Measurements from ENCODE around the gene KRTAP23-1. TPM values are rescaled to one million over a fixed set of nuclear protein-coding genes. Genes with fewer than 3 reads are reported as not detected.

Gene KRTAP23-1
- total and polyA plus RNA-seq, 7 donors = not detected

DNA sequence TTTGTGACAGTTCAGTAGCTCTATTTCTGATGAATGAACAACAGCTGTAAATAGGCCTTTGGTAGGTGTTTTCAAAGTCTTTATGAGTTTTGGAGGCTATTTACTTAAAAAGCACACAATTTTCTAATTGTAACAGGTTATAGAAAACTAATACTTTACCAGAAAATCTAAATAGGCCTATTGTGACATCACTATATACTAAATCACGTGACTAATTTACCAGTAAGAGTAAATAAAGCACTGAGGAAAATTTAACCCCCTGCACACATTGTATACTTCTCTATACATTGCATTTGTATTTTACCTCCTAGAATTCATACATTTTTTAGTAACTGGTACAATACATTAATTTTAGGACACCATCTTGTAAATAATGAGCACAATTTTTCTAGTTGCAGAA lies 43.3 kb downstream of the KRTAP23-1 start:
- DNase-seq (no peak), ATAC-seq (no peak)
- TF ChIP-seq, protein P1, sequence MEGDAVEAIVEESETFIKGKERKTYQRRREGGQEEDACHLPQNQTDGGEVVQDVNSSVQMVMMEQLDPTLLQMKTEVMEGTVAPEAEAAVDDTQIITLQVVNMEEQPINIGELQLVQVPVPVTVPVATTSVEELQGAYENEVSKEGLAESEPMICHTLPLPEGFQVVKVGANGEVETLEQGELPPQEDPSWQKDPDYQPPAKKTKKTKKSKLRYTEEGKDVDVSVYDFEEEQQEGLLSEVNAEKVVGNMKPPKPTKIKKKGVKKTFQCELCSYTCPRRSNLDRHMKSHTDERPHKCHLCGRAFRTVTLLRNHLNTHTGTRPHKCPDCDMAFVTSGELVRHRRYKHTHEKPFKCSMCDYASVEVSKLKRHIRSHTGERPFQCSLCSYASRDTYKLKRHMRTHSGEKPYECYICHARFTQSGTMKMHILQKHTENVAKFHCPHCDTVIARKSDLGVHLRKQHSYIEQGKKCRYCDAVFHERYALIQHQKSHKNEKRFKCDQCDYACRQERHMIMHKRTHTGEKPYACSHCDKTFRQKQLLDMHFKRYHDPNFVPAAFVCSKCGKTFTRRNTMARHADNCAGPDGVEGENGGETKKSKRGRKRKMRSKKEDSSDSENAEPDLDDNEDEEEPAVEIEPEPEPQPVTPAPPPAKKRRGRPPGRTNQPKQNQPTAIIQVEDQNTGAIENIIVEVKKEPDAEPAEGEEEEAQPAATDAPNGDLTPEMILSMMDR (IDR thresholded peaks at IDR 0.05) = no peak
- WGBS, 3 donors = 28 to 38% (median 37%) methylated on average over 1 of the region's 1 CpG
- Histone ChIP-seq H3K36me3 (ENCODE audit: insufficient read depth in 1 of 2, low read depth in 1 of 2) (no peaks in the 10 kb centered on the region), H3K27me3 (ENCODE audit: insufficient read depth in 3 of 3, low read length in 2 of 3) (no peaks in the 10 kb centered on the region), H3K9me3 (peaks cover 9% of the 10 kb centered on the region), H3K4me3 (no peak overlapping the region), H3K4me1 (no peaks in the 10 kb centered on the region), H3K27ac (no peak overlapping the region)
- intact Hi-C loops (cut with DNase I) = no loop called here

Other genes starting within 250 kb of the KRTAP23-1 start
- not detected for gene CLDN17, start 181.8 kb downstream of the KRTAP23-1 start, total RNA-seq
- not detected for gene CLDN17, start 181.8 kb downstream of the KRTAP23-1 start, polyA plus RNA-seq
- not detected for gene CLDN8, start 132.5 kb downstream of the KRTAP23-1 start, total RNA-seq
- not detected for gene CLDN8, start 132.5 kb downstream of the KRTAP23-1 start, polyA plus RNA-seq
- not detected for gene KRTAP24-1, start 65.7 kb downstream of the KRTAP23-1 start, total RNA-seq
- gene KRTAP24-1, start 65.7 kb downstream of the KRTAP23-1 start, polyA plus RNA-seq = not detected
- not detected for gene KRTAP25-1, start 59.1 kb downstream of the KRTAP23-1 start, total RNA-seq
- gene KRTAP25-1, start 59.1 kb downstream of the KRTAP23-1 start, polyA plus RNA-seq = not detected
- gene KRTAP26-1, start 28.3 kb downstream of the KRTAP23-1 start, total RNA-seq = not detected
- gene KRTAP26-1, start 28.3 kb downstream of the KRTAP23-1 start, polyA plus RNA-seq = not detected
- gene KRTAP27-1, start 10.9 kb downstream of the KRTAP23-1 start, total RNA-seq = not detected
- not detected for gene KRTAP27-1, start 10.9 kb downstream of the KRTAP23-1 start, polyA plus RNA-seq
- gene KRTAP13-2, start 23.7 kb upstream of the KRTAP23-1 start, total RNA-seq = not detected
- gene KRTAP13-2, start 23.7 kb upstream of the KRTAP23-1 start, polyA plus RNA-seq = not detected
- not detected for gene KRTAP13-1, start 47.4 kb upstream of the KRTAP23-1 start, total RNA-seq
- gene KRTAP13-1, start 47.4 kb upstream of the KRTAP23-1 start, polyA plus RNA-seq = not detected
- gene KRTAP13-3, start 77.3 kb upstream of the KRTAP23-1 start, total RNA-seq = not detected
- gene KRTAP13-3, start 77.3 kb upstream of the KRTAP23-1 start, polyA plus RNA-seq = not detected
- not detected for gene KRTAP13-4, start 81.6 kb upstream of the KRTAP23-1 start, total RNA-seq
- gene KRTAP13-4, start 81.6 kb upstream of the KRTAP23-1 start, polyA plus RNA-seq = not detected
- gene KRTAP15-1, start 91.7 kb upstream of the KRTAP23-1 start, total RNA-seq = not detected
- gene KRTAP15-1, start 91.7 kb upstream of the KRTAP23-1 start, polyA plus RNA-seq = not detected
- not detected for gene KRTAP19-1, start 131.8 kb upstream of the KRTAP23-1 start, total RNA-seq
- gene KRTAP19-1, start 131.8 kb upstream of the KRTAP23-1 start, polyA plus RNA-seq = not detected
- gene KRTAP19-2, start 138.8 kb upstream of the KRTAP23-1 start, total RNA-seq = not detected
- gene KRTAP19-2, start 138.8 kb upstream of the KRTAP23-1 start, polyA plus RNA-seq = not detected
- 1 to 10 TPM in 2 of 4 donors, under 1 TPM in 1, not detected in 1; 0.64 to 3.0 (median 1.1) TPM for gene KRTAP19-3, start 143.4 kb upstream of the KRTAP23-1 start, total RNA-seq
- gene KRTAP19-3, start 143.4 kb upstream of the KRTAP23-1 start, polyA plus RNA-seq = not detected
- gene KRTAP19-4, start 148.6 kb upstream of the KRTAP23-1 start, total RNA-seq = not detected
- gene KRTAP19-4, start 148.6 kb upstream of the KRTAP23-1 start, polyA plus RNA-seq = not detected
- not detected for gene KRTAP19-5, start 153.5 kb upstream of the KRTAP23-1 start, total RNA-seq
- not detected for gene KRTAP19-5, start 153.5 kb upstream of the KRTAP23-1 start, polyA plus RNA-seq
- gene KRTAP19-6, start 193.3 kb upstream of the KRTAP23-1 start, total RNA-seq = not detected
- gene KRTAP19-6, start 193.3 kb upstream of the KRTAP23-1 start, polyA plus RNA-seq = not detected
- not detected for gene KRTAP19-7, start 212.7 kb upstream of the KRTAP23-1 start, total RNA-seq
- not detected for gene KRTAP19-7, start 212.7 kb upstream of the KRTAP23-1 start, polyA plus RNA-seq
- gene KRTAP22-2, start 241.8 kb upstream of the KRTAP23-1 start, total RNA-seq = not detected
- gene KRTAP22-2, start 241.8 kb upstream of the KRTAP23-1 start, polyA plus RNA-seq = not detected
- gene KRTAP6-3, start 243.8 kb upstream of the KRTAP23-1 start, total RNA-seq = not detected
- not detected for gene KRTAP6-3, start 243.8 kb upstream of the KRTAP23-1 start, polyA plus RNA-seq

Measured in psoas muscle (tissue), 8 donors.